Measurements from ENCODE around the gene AUTS2.
"Not testable (repeated sequence)": the region's sequence is repeated elsewhere in the genome, so short reads cannot be mapped to it uniquely, and the experiment has no call there.

Gene AUTS2

GRCh38 chr7:70781922-70782311, 1183.6 kb downstream of the AUTS2 start:
- no peak for DNase-seq

- DNase-seq, result no peak
Measured at GRCh38 chr7:70782796-70783195, 1184.5 kb downstream of the AUTS2 start.

- no peak for DNase-seq
Measured at GRCh38 chr7:70785427-70785826, 1187.2 kb downstream of the AUTS2 start.

- DNase-seq, result no peak
Measured at GRCh38 chr7:70786076-70786475, 1187.8 kb downstream of the AUTS2 start.

GRCh38 chr7:70787286-70787685, 1189.0 kb downstream of the AUTS2 start:
- DNase-seq, result no peak

- peak in 1 of 2 donors; percentile 12 for DNase-seq
Measured at GRCh38 chr7:70787771-70788170, 1189.5 kb downstream of the AUTS2 start.

- peak; percentile 50 to 63 for DNase-seq
Measured at GRCh38 chr7:70788276-70788675, 1190.0 kb downstream of the AUTS2 start.

GRCh38 chr7:70789481-70790214, 1191.4 kb downstream of the AUTS2 start:
- DNase-seq, result no peak

- no peak for DNase-seq
Measured at GRCh38 chr7:70790215-70791073, 1192.2 kb downstream of the AUTS2 start.

- no peak for DNase-seq
Measured at GRCh38 chr7:70791341-70791740, 1193.1 kb downstream of the AUTS2 start.

GRCh38 chr7:70793060-70793459, 1194.8 kb downstream of the AUTS2 start:
- no peak for DNase-seq

GRCh38 chr7:70793821-70794220, 1195.5 kb downstream of the AUTS2 start:
- DNase-seq, result no peak

- no peak for DNase-seq
Measured at GRCh38 chr7:70794962-70795361, 1196.7 kb downstream of the AUTS2 start.

- no peak for DNase-seq
Measured at GRCh38 chr7:70795948-70796347, 1197.7 kb downstream of the AUTS2 start.

- no peak for DNase-seq
Measured at GRCh38 chr7:70797109-70797514, 1198.8 kb downstream of the AUTS2 start.

GRCh38 chr7:70799841-70800405, 1201.6 kb downstream of the AUTS2 start:
- DNase-seq, result no peak

GRCh38 chr7:70805360-70805759, 1207.1 kb downstream of the AUTS2 start:
- no peak for DNase-seq

GRCh38 chr7:70807650-70808049, 1209.4 kb downstream of the AUTS2 start:
- DNase-seq, result no peak

GRCh38 chr7:70808876-70809275, 1210.6 kb downstream of the AUTS2 start:
- DNase-seq, result no peak

- no peak for DNase-seq
Measured at GRCh38 chr7:70810558-70811139, 1212.4 kb downstream of the AUTS2 start.

GRCh38 chr7:70812511-70812910, 1214.2 kb downstream of the AUTS2 start:
- no peak for DNase-seq

- DNase-seq, result not testable (repeated sequence)
Measured at GRCh38 chr7:70822490-70822889, 1224.2 kb downstream of the AUTS2 start.

All from CD4-positive, alpha-beta T cell treated with Interleukin-1 beta for 1 hour (primary cell).